K562 (cell line): ENCODE measurements around the gene IMPG2. TPM values are rescaled to one million over a fixed set of nuclear protein-coding genes. Genes with fewer than 3 reads are reported as not detected.
A peak's percentile ranks its signal among the peaks of the same experiment; 100 is the strongest.
"Not testable (repeated sequence)": the region's sequence is repeated elsewhere in the genome, so short reads cannot be mapped to it uniquely, and the experiment has no call there.

Experiments
- ATAC-seq: fragments of 200-7000 bp; cut with Tn5 transposase; 3 replicates; pipeline ENCODE4 v1.9.1; 2020; ENCODE audit warnings: moderate library complexity
- BruUV-seq: library from RNA; stranded (reverse); fragments of 400-500 nt; replicated peaks from 2 replicates; lab custom pipeline; 2021; lab: Mats Ljungman, UMichigan
- CTCF ChIA-PET: fragments of 300-600 bp; formaldehyde crosslinking; extraction: SDS; loops from one replicate; lab custom pipeline; 2021; ENCODE audit warnings: low intra/inter-chr PET ratio; lab: Yijun Ruan, JAX
- POLR2A ChIA-PET: fragments of 300-600, 350-650 bp; sonication (Branson Sonifier 250); formaldehyde crosslinking; extraction: SDS; loops from one replicate; lab custom pipeline; 2021; ENCODE audit warnings: antibody characterized with exemption, inconsistent platforms; lab: Yijun Ruan, JAX
- DNase-seq, 4 experiments: peaks; one replicate each; pipeline versions ENCODE4 v3.0.0 to v3.0.0-alpha.2; 2011 to 2018; ENCODE audit warnings: low spot score in 3 of 4, mixed read lengths in 3 of 4; ENCODE audit errors: extremely low read depth in 1 of 4
- FAIRE-seq: peaks from 2 replicates; lab custom pipeline; 2011; peaks lifted over from hg19 to GRCh38; lab: Jason Lieb, UNC
- H2AFZ ChIP-seq: 2 replicates; pipeline ENCODE4 v1.6.0; 2011; ENCODE audit warnings: low read depth, low read length, control low read depth, inconsistent platforms
- H3K27ac ChIP-seq: fragments of 200-600 bp; 3 replicates; pipeline ENCODE4 v1.8.0; 2011; ENCODE audit warnings: low read depth, mild to moderate bottlenecking, control low read depth, inconsistent platforms, low read length, moderate library complexity, mixed read lengths; ENCODE audit errors: extremely low read depth
- H3K27me3 ChIP-seq, 2 experiments: fragments of 300-600 bp in 1 of 2; 2 replicates in 1 of 2; 3 replicates in 1 of 2; pipeline versions ENCODE4 v1.6.0 to v1.8.0; 2011; ENCODE audit warnings: inconsistent platforms in 2 of 2, low read length in 2 of 2, mild to moderate bottlenecking in 1 of 2, mixed read lengths in 1 of 2, moderate library complexity in 1 of 2; ENCODE audit not compliant: control insufficient read depth in 2 of 2, insufficient read depth in 2 of 2
- H3K36me3 ChIP-seq: fragments of 300-600 bp; 3 replicates; pipeline ENCODE4 v1.8.0; 2011; ENCODE audit warnings: mild to moderate bottlenecking, low read length, inconsistent platforms; ENCODE audit not compliant: control insufficient read depth, insufficient read depth
- H3K4me1 ChIP-seq, 2 experiments: fragments of 200-600 bp in 1 of 2; replicated peaks in 1 of 2; 2 replicates in 1 of 2; 3 replicates in 1 of 2; pipeline versions ENCODE4 v1.5.1 to v1.8.0; 2011; ENCODE audit warnings: inconsistent platforms in 2 of 2, low read length in 2 of 2, mild to moderate bottlenecking in 1 of 2, mixed read lengths in 1 of 2, moderate library complexity in 1 of 2; ENCODE audit not compliant: control insufficient read depth in 2 of 2, insufficient read depth in 2 of 2
- H3K4me2 ChIP-seq: 2 replicates; pipeline ENCODE4 v1.6.1; 2011; ENCODE audit warnings: low read length, control low read depth, inconsistent platforms, mixed read lengths; ENCODE audit not compliant: insufficient read depth
- H3K4me3 ChIP-seq: fragments of 200-600 bp; sonication (generic), shearing (Covaris generic); 2 replicates; pipeline ENCODE4 v1.5.1; 2016; ENCODE audit warnings: control low read depth, inconsistent platforms
- H3K79me2 ChIP-seq: fragments of 200-600 bp; 3 replicates; pipeline ENCODE4 v1.8.0; 2011; ENCODE audit warnings: low read length, inconsistent platforms; ENCODE audit not compliant: control insufficient read depth, insufficient read depth
- H3K9ac ChIP-seq, 2 experiments: 2 replicates each; pipeline versions ENCODE4 v1.6.0 to v1.6.1; 2011; ENCODE audit warnings: low read depth in 2 of 2, low read length in 2 of 2, control low read depth in 1 of 2, inconsistent platforms in 1 of 2, mild to moderate bottlenecking in 1 of 2, mixed read lengths in 1 of 2; ENCODE audit not compliant: insufficient read depth in 1 of 2
- H3K9me1 ChIP-seq: one replicate; pipeline ENCODE4 v1.6.0; 2011; ENCODE audit warnings: inconsistent platforms, mild to moderate bottlenecking, low read length, moderate library complexity; ENCODE audit not compliant: control insufficient read depth, insufficient read depth
- H3K9me3 ChIP-seq: replicated peaks from 2 replicates; pipeline ENCODE4 v1.5.1; 2011; ENCODE audit warnings: low read depth, low read length, inconsistent platforms; ENCODE audit not compliant: control insufficient read depth, insufficient read depth
- H4K20me1 ChIP-seq: replicated peaks from 2 replicates; pipeline ENCODE4 v1.6.1; 2011; ENCODE audit warnings: low read length, inconsistent platforms, mixed read lengths; ENCODE audit not compliant: control insufficient read depth, insufficient read depth
- CBX1 ChIP-seq: sonication (generic); IDR thresholded peaks from 2 replicates; pipeline ENCODE4 v1.6.1; 2016; ENCODE audit warnings: antibody characterized with exemption, low read depth, mild to moderate bottlenecking
- CBX3 ChIP-seq, 2 experiments: IDR thresholded peaks; 1 replicate in 1 of 2; 2 replicates in 1 of 2; pipeline ENCODE4 v1.6.1; 2012; ENCODE audit warnings: inconsistent platforms in 2 of 2, low read length in 2 of 2, borderline replicate concordance in 1 of 2, control low read depth in 1 of 2
- CBX5 ChIP-seq: IDR thresholded peaks from 2 replicates; pipeline ENCODE4 v1.6.1; 2014; ENCODE audit warnings: low read depth, borderline replicate concordance
- TRIM28 ChIP-seq: fragments of 450-650 bp; IDR thresholded peaks from 2 replicates; pipeline ENCODE4 v1.6.1; 2017
- TSC22D4 ChIP-seq: fragments of 450-650 bp; IDR thresholded peaks from 2 replicates; pipeline ENCODE4 v1.6.1; 2016; ENCODE audit warnings: missing genetic modification characterization, missing biosample characterization, control low read depth
- ZFP36 ChIP-seq: fragments of 150-350 bp; IDR thresholded peaks from 2 replicates; pipeline ENCODE4 v1.6.1; 2018; ENCODE audit warnings: low read length, low read depth; ENCODE audit not compliant: partially characterized antibody
- in situ Hi-C: fragments of 300-500 bp; cut with MboI; formaldehyde crosslinking; loops from 4 replicates; pipeline ENCODE4 v1.15.0; 2018; ENCODE audit warnings: inconsistent platforms, mixed read lengths
- intact Hi-C: fragments of 100-400 bp; cut with micrococcal nuclease; formaldehyde crosslinking; loops from 2 replicates; pipeline ENCODE4 v1.14.2; 2022
- polyA plus RNA-seq, 8 experiments: library from polyadenylated mRNA; depleted of rRNA in 4 of 8; stranded (reverse) in 5 of 8; unstranded in 3 of 8; fragments of >200 nt; fragmentation: Nextera tagmentation in 2 of 8; fragmentation: Illumina TruSeq in 1 of 8; extraction: Ambion mirVana in 2 of 8; extraction: Trizol in 1 of 8; gene quantifications; 2 replicates each; pipeline versions ENCODE4 v1.2.1 to v1.2.3, GENCODE V29; 2011 to 2014; ENCODE audit warnings: inconsistent platforms in 1 of 8, missing spikeins in 1 of 8
- total RNA-seq, 7 experiments: library from RNA; depleted of rRNA in 6 of 7; stranded (reverse); fragments of >200 nt in 6 of 7; fragmentation: Illumina TruSeq in 2 of 7; extraction: Trizol in 2 of 7; gene quantifications; 2 replicates each; pipeline versions ENCODE4 v1.2.1 to v1.2.3, GENCODE V29; 2011 to 2021; ENCODE audit warnings: low replicate concordance in 1 of 7
- TF ChIP-seq, protein P1 (sequence below): fragments of 450-650 bp; IDR thresholded peaks from 2 replicates; pipeline ENCODE4 v1.6.1; 2018; ENCODE audit warnings: mild to moderate bottlenecking, low read depth; ENCODE audit not compliant: partially characterized antibody

The IMPG2 gene
- total and polyA plus RNA-seq, 9 of the 15 experiments (the other 6 are each of a cell fraction or from before 2014, with no cell fraction given): 0.04 to 0.36 (median 0.09) TPM

DNA sequence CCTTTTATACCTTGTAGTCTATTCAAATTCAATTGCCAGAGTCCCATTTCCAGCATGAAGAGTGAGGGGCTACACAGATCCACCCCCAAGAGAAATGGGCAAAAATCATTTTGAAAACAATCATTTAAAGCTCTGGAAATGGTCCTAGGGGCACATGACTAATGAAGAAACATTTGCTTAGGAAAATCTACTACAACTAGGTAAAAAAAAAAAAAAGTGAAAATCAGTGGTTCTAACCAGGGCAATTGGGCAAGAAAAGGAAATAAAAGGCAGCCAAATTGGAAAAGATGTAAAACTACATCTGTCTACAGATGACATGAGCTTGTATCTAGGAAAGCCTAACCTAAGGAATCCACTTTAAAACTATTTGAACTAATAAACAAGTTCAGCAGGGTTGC lies 9.4 kb downstream of the IMPG2 start:
- H3K4me2 ChIP-seq: no peak overlapping the region
- no peak for ATAC-seq
- no peaks in the 10 kb centered on the region for H3K79me2 ChIP-seq
- CTCF ChIA-PET: no interaction called here
- in situ Hi-C loops: no loop called here
- H4K20me1 ChIP-seq: no peaks in the 10 kb centered on the region
- TF ChIP-seq TSC22D4 (tag): no peak
- TF ChIP-seq, all 486 proteins: peak for 0
- POLR2A ChIA-PET: no interaction called here
- no peaks in the 10 kb centered on the region for H3K9me1 ChIP-seq
- H3K27ac ChIP-seq: no peak overlapping the region
- no peak overlapping the region for H3K4me3 ChIP-seq
- no peak for FAIRE-seq
- H3K27me3 ChIP-seq: no peaks in the 10 kb centered on the region
- BruUV-seq: no TSS peak
- DNase-seq: no peak
- H3K36me3 ChIP-seq: no peaks in the 10 kb centered on the region
- no peaks in the 10 kb centered on the region for H3K9me3 ChIP-seq
- no peak overlapping the region for H3K9ac ChIP-seq
- H2AFZ ChIP-seq: no peak overlapping the region
- intact Hi-C loops: no loop called here
- no peaks in the 10 kb centered on the region for H3K4me1 ChIP-seq

DNA sequence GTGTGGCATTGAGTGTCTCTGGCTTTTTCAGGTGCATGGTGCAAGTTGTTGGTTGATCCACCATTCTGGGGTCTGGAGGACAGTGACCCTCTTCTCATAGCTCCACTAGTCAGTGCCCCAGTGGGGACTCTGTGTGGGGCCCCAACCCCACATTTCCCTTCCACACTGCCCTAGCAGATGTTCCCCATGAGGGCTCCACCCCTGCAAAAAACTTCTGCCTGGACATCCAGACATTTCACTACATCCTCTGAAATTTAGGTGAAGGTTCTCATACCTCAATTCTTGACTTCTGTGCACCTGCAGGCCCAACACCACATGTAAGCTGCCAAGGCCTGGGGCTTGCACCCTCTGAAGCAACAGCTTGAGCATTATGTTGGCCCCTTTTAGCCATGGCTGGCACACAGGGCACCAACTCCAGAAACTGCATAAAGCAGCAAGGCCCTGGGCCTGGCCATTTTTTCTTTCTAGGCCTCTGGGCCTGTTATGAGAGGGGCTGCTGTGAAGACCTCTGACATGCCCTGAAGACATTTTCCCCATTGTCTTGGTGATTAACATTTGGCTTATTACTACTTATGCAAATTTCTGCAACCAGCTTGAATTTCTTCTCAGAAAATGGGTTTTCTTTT lies 12.1 kb downstream of the IMPG2 start:
- in situ Hi-C loops, H3K4me1 ChIP-seq, H2AFZ ChIP-seq, ATAC-seq, BruUV-seq, H3K9me3 ChIP-seq, POLR2A ChIA-PET, H3K9ac ChIP-seq, CTCF ChIA-PET, H3K27ac ChIP-seq, FAIRE-seq, intact Hi-C loops, H3K79me2 ChIP-seq, H3K4me3 ChIP-seq, H3K27me3 ChIP-seq, H3K9me1 ChIP-seq, H3K4me2 ChIP-seq, H4K20me1 ChIP-seq, H3K36me3 ChIP-seq: not testable (repeated sequence)
- TF ChIP-seq, protein P1, sequence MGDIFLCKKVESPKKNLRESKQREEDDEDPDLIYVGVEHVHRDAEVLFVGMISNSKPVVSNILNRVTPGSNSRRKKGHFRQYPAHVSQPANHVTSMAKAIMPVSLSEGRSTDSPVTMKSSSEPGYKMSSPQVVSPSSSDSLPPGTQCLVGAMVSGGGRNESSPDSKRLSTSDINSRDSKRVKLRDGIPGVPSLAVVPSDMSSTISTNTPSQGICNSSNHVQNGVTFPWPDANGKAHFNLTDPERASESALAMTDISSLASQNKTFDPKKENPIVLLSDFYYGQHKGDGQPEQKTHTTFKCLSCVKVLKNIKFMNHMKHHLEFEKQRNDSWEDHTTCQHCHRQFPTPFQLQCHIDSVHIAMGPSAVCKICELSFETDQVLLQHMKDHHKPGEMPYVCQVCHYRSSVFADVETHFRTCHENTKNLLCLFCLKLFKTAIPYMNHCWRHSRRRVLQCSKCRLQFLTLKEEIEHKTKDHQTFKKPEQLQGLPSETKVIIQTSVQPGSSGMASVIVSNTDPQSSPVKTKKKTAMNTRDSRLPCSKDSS: peak; percentile 67
- TF ChIP-seq CBX5 (peak; percentile 89), CBX1 (0 out of 2 replicates have a peak, but pooled peaks have one; percentile 72), CBX3 (IDR thresholded peaks at IDR 0.05; ENCODE audit: borderline replicate concordance in 1 of 2, low read length in 2 of 2) (peak in 1 of 2 experiments; percentile 91; a peak in 2 of 3 replicates), ZFP36 (peak; percentile 69), TRIM28 (peak; percentile 86)
- DNase-seq: peak in 1 of 4 experiments; percentile 6
